IMR-90 (cell line): ENCODE measurements around the gene SRPK1. TPM values are rescaled to one million over a fixed set of nuclear protein-coding genes. Genes with fewer than 3 reads are reported as not detected.

Experiments used
- ATAC-seq: fragments of 200-7000 bp; cut with Tn5 transposase; 2 replicates; pipeline ENCODE4 v1.9.1; 2020; ENCODE audit warnings: low read depth, mild to moderate bottlenecking, moderate library complexity
- BruUV-seq: library from RNA; stranded (reverse); fragments of 400-500 nt; replicated peaks from 2 replicates; lab custom pipeline; 2021; lab: Mats Ljungman, UMichigan
- CTCF ChIA-PET: fragments of 300-600 bp; formaldehyde crosslinking; extraction: SDS; loops from one replicate; lab custom pipeline; 2021; ENCODE audit warnings: antibody characterized with exemption; lab: Yijun Ruan, JAX
- POLR2A ChIA-PET: fragments of 300-600 bp; sonication (Branson Sonifier 250); formaldehyde crosslinking; loops from one replicate; lab custom pipeline; 2022; ENCODE audit warnings: antibody characterized with exemption; ENCODE audit not compliant: unreplicated experiment; lab: Charles Lee
- DNase-seq: peaks from one replicate; pipeline ENCODE4 v3.0.0; 2013
- H2AFZ ChIP-seq: replicated peaks from 2 replicates; pipeline ENCODE3; 2013; ENCODE audit warnings: low read length, mild to moderate bottlenecking; ENCODE audit not compliant: poor library complexity
- H2AK5ac ChIP-seq: 2 replicates; pipeline ENCODE4 v1.6.1; 2013; ENCODE audit warnings: low read depth, low read length, inconsistent platforms
- H2AK9ac ChIP-seq: replicated peaks from 2 replicates; pipeline ENCODE3; 2013; ENCODE audit warnings: mild to moderate bottlenecking, low read depth, low read length, moderate library complexity; ENCODE audit not compliant: poor library complexity
- H2BK120ac ChIP-seq: 2 replicates; pipeline ENCODE4 v1.6.1; 2013; ENCODE audit warnings: low read depth, low read length, inconsistent platforms
- H2BK15ac ChIP-seq: 3 replicates; pipeline ENCODE4 v1.6.1; 2013; ENCODE audit warnings: low read depth, low read length, inconsistent platforms
- H2BK20ac ChIP-seq: 2 replicates; pipeline ENCODE4 v1.6.1; 2013; ENCODE audit warnings: low read depth, mild to moderate bottlenecking, inconsistent platforms, low read length, moderate library complexity
- H2BK5ac ChIP-seq: 2 replicates; pipeline ENCODE4 v1.6.1; 2013; ENCODE audit warnings: mild to moderate bottlenecking, low read depth, low read length, inconsistent platforms; ENCODE audit not compliant: poor library complexity, severe bottlenecking
- H3K14ac ChIP-seq: replicated peaks from 2 replicates; pipeline ENCODE4 v1.6.1; 2013; ENCODE audit warnings: low read depth, low read length, inconsistent platforms
- H3K18ac ChIP-seq: 2 replicates; pipeline ENCODE4 v1.6.1; 2013; ENCODE audit warnings: low read depth, low read length, control low read depth
- H3K23ac ChIP-seq: 2 replicates; pipeline ENCODE4 v1.6.1; 2013; ENCODE audit warnings: low read depth, low read length, inconsistent platforms
- H3K27ac ChIP-seq: 2 replicates; pipeline ENCODE4 v1.5.1; 2013; ENCODE audit warnings: mild to moderate bottlenecking, control low read depth, low read length; ENCODE audit not compliant: insufficient read depth
- H3K27me3 ChIP-seq: 2 replicates; pipeline ENCODE4 v1.6.1; 2013; ENCODE audit warnings: low read length; ENCODE audit not compliant: control insufficient read depth, insufficient read depth
- H3K36me3 ChIP-seq: 2 replicates; pipeline ENCODE4 v1.6.1; 2013; ENCODE audit warnings: low read length, mixed read lengths; ENCODE audit not compliant: control insufficient read depth, insufficient read depth
- H3K4ac ChIP-seq: 2 replicates; pipeline ENCODE4 v1.6.1; 2013; ENCODE audit warnings: low read depth, low read length, inconsistent platforms
- H3K4me1 ChIP-seq: 2 replicates; pipeline ENCODE4 v1.6.1; 2013; ENCODE audit warnings: low read length, mixed read lengths; ENCODE audit not compliant: control insufficient read depth, insufficient read depth
- H3K4me2 ChIP-seq: 2 replicates; pipeline ENCODE4 v1.6.1; 2013; ENCODE audit warnings: low read depth, mild to moderate bottlenecking, control low read depth, low read length, moderate library complexity
- H3K4me3 ChIP-seq: 2 replicates; pipeline ENCODE4 v1.5.1; 2013; ENCODE audit warnings: low read depth, mild to moderate bottlenecking, control low read depth, low read length, moderate library complexity; ENCODE audit not compliant: insufficient read depth
- H3K56ac ChIP-seq: 2 replicates; pipeline ENCODE4 v1.6.1; 2013; ENCODE audit warnings: low read length, inconsistent platforms; ENCODE audit not compliant: insufficient read depth; ENCODE audit errors: extremely low read depth
- H3K79me1 ChIP-seq, 2 experiments: 2 replicates each; pipeline ENCODE4 v1.6.1; 2013; ENCODE audit warnings: low read length in 2 of 2, inconsistent platforms in 1 of 2, low read depth in 1 of 2
- H3K9ac ChIP-seq: 2 replicates; pipeline ENCODE4 v1.6.1; 2013; ENCODE audit warnings: low read depth, low read length, control low read depth
- H3K9me1 ChIP-seq: 2 replicates; pipeline ENCODE4 v1.6.1; 2013; ENCODE audit warnings: low read length, inconsistent platforms; ENCODE audit not compliant: insufficient read depth
- H3K9me3 ChIP-seq: 2 replicates; pipeline ENCODE4 v1.6.1; 2013; ENCODE audit warnings: low read length; ENCODE audit not compliant: control insufficient read depth, insufficient read depth
- H4K20me1 ChIP-seq: 2 replicates; pipeline ENCODE4 v1.6.1; 2013; ENCODE audit warnings: low read length, inconsistent platforms; ENCODE audit not compliant: insufficient read depth
- H4K5ac ChIP-seq: 2 replicates; pipeline ENCODE4 v1.6.1; 2013; ENCODE audit warnings: mild to moderate bottlenecking, low read depth, low read length, control low read depth
- H4K8ac ChIP-seq, 2 experiments: 2 replicates each; pipeline ENCODE4 v1.6.1; 2013; ENCODE audit warnings: low read depth in 2 of 2, low read length in 2 of 2, control low read depth in 1 of 2, inconsistent platforms in 1 of 2
- H4K91ac ChIP-seq: 2 replicates; pipeline ENCODE4 v1.6.1; 2013; ENCODE audit warnings: low read depth, low read length, inconsistent platforms; ENCODE audit not compliant: insufficient read depth
- BHLHE40 ChIP-seq: fragments of 150-350 bp; IDR thresholded peaks from 2 replicates; pipeline ENCODE4 v1.6.1; 2016; ENCODE audit warnings: mild to moderate bottlenecking, low read depth, low read length
- CEBPB ChIP-seq: IDR thresholded peaks from 2 replicates; pipeline ENCODE4 v1.6.1; 2012; ENCODE audit warnings: low read depth, low read length, improper control_type of control experiment
- CHD1 ChIP-seq: IDR thresholded peaks from 2 replicates; pipeline ENCODE4 v1.6.1; 2012; ENCODE audit warnings: low read depth, low read length, improper control_type of control experiment
- ELK1 ChIP-seq: fragments of 150-350 bp; IDR thresholded peaks from 2 replicates; pipeline ENCODE4 v1.6.1; 2016; ENCODE audit warnings: low read depth, mild to moderate bottlenecking, low read length, moderate library complexity, borderline replicate concordance
- MAFK ChIP-seq: IDR thresholded peaks from 2 replicates; pipeline ENCODE4 v1.6.1; 2012; ENCODE audit warnings: low read depth, low read length, improper control_type of control experiment
- MXI1 ChIP-seq: IDR thresholded peaks from 2 replicates; pipeline ENCODE4 v1.6.1; 2012; ENCODE audit warnings: low read depth, mild to moderate bottlenecking, low read length, moderate library complexity, borderline replicate concordance
- POLR2A ChIP-seq: IDR thresholded peaks from 2 replicates; pipeline ENCODE4 v1.6.1; 2012; ENCODE audit warnings: mild to moderate bottlenecking, low read depth, low read length
- RAD21 ChIP-seq: IDR thresholded peaks from 2 replicates; pipeline ENCODE4 v1.6.1; 2012; ENCODE audit warnings: low read length, improper control_type of control experiment
- RCOR1 ChIP-seq: IDR thresholded peaks from 2 replicates; pipeline ENCODE4 v1.6.1; 2012; ENCODE audit warnings: mild to moderate bottlenecking, low read length, improper control_type of control experiment; ENCODE audit not compliant: insufficient replicate concordance
- SMC3 ChIP-seq: fragments of 150-350 bp; IDR thresholded peaks from 2 replicates; pipeline ENCODE4 v1.6.1; 2016; ENCODE audit warnings: low read depth, mild to moderate bottlenecking, antibody characterized with exemption, low read length, moderate library complexity
- USF2 ChIP-seq: fragments of 150-350 bp; IDR thresholded peaks from 2 replicates; pipeline ENCODE4 v1.6.1; 2017; ENCODE audit warnings: mild to moderate bottlenecking, antibody characterized with exemption, low read length, low read depth
- WGBS, 2 experiments: methylation state at CpG; one replicate each; pipeline versions ENCODE4 v1.1.5 to v1.1.7; 2013; ENCODE audit warnings: missing lambda C conversion rate in 2 of 2; ENCODE audit not compliant: insufficient read length in 1 of 2; ENCODE audit errors: extremely low coverage in 2 of 2; 5-methylcytosine and 5-hydroxymethylcytosine counted together
- dilution Hi-C: fragments of 300-500 bp; cut with HindIII; formaldehyde crosslinking; loops from one replicate; pipeline ENCODE4 v1.14.3; 2018; ENCODE audit warnings: low sequenced_read_pairs; ENCODE audit not compliant: unreplicated experiment
- in situ Hi-C: fragments of 300-500 bp; cut with MboI; formaldehyde crosslinking; loops from 3 replicates; pipeline ENCODE4 v1.14.3; 2019; ENCODE audit warnings: low sequenced_read_pairs, inconsistent platforms, mixed read lengths
- intact Hi-C: fragments of 100-400 bp; cut with micrococcal nuclease; formaldehyde crosslinking; loops from 2 replicates; pipeline ENCODE4 v1.10.0; 2022
- polyA plus RNA-seq, 3 experiments: library from polyadenylated mRNA; depleted of rRNA; stranded (reverse); fragments of >200 nt; gene quantifications; 2 replicates each; pipeline ENCODE4 v1.2.3, GENCODE V29; 2012; ENCODE audit warnings: low replicate concordance in 1 of 3
- total RNA-seq: library from RNA; depleted of rRNA; stranded (reverse); fragments of >200 nt; gene quantifications from 2 replicates; pipeline ENCODE4 v1.2.3, GENCODE V29; 2012

SRPK1 gene
- total and polyA plus RNA-seq, 2 of the 4 experiments (the other 2 are of a cell fraction): 22.5 to 44.6 TPM

- dilution Hi-C loops: no loop called here
- BruUV-seq: no TSS peak
- TF ChIP-seq RAD21 (no peak), SMC3 (no peak), MXI1 (no peak), USF2 (no peak), BHLHE40 (no peak), POLR2A (no peak), RCOR1 (no peak), ELK1 (no peak), CHD1 (no peak), MAFK (no peak), CEBPB (no peak)
Measured at GRCh38 chr6:35900448-35900847, 20.4 kb downstream of the SRPK1 start.

More at GRCh38 chr6:35900448-35900847, 20.4 kb downstream of the SRPK1 start:
- H2BK20ac ChIP-seq: no peak overlapping the region
- H3K79me1 ChIP-seq: peaks cover 52 to 67% of the 10 kb centered on the region in 2 experiments
- WGBS, 2 experiments: 100% methylated on average over 1 of the region's 4 CpGs; no CpG with 5 or more reads in 1 of the 2 experiments
- ATAC-seq (no peak), DNase-seq (no peak)
- no peaks in the 10 kb centered on the region for H3K9me3 ChIP-seq
- peaks cover 21% of the 10 kb centered on the region for H4K20me1 ChIP-seq
- H2AFZ ChIP-seq: no peak overlapping the region
- no peak overlapping the region for H3K4me3 ChIP-seq
- no peak overlapping the region for H2AK9ac ChIP-seq
- H3K4ac ChIP-seq: no peak overlapping the region
- H3K27ac ChIP-seq: no peak overlapping the region
- H3K4me1 ChIP-seq: no peaks in the 10 kb centered on the region
- in situ Hi-C loops (no loop called here), intact Hi-C loops (no loop called here)
- ChIA-PET CTCF (no interaction called here), POLR2A (no interaction called here)
- no peak overlapping the region for H3K9ac ChIP-seq
- no peak overlapping the region for H2BK120ac ChIP-seq
- no peak overlapping the region for H3K18ac ChIP-seq
- H3K9me1 ChIP-seq: peaks cover 3% of the 10 kb centered on the region; the same call in 1 of the 2 replicates
- no peak overlapping the region for H2AK5ac ChIP-seq
- no peak overlapping the region for H3K23ac ChIP-seq
- H3K14ac ChIP-seq: no peak overlapping the region
- no peaks in the 10 kb centered on the region for H3K27me3 ChIP-seq
- no peak overlapping the region for H2BK15ac ChIP-seq
- no peak overlapping the region for H2BK5ac ChIP-seq
- H4K8ac ChIP-seq: no peak overlapping the region
- peaks cover 6% of the 10 kb centered on the region; the same call in 1 of the 2 replicates for H3K36me3 ChIP-seq
- no peak overlapping the region for H4K5ac ChIP-seq
- H3K56ac ChIP-seq: no peak overlapping the region
- H3K4me2 ChIP-seq: no peak overlapping the region
- no peak overlapping the region for H4K91ac ChIP-seq
